Fibroblast of peridontal ligament (primary cell): Measurements from ENCODE around the gene MROH8.

Source experiments
- DNase-seq: peaks from one replicate; pipeline ENCODE4 v3.0.0-alpha.2; 2010; ENCODE audit errors: extremely low read depth

Gene MROH8

DNA sequence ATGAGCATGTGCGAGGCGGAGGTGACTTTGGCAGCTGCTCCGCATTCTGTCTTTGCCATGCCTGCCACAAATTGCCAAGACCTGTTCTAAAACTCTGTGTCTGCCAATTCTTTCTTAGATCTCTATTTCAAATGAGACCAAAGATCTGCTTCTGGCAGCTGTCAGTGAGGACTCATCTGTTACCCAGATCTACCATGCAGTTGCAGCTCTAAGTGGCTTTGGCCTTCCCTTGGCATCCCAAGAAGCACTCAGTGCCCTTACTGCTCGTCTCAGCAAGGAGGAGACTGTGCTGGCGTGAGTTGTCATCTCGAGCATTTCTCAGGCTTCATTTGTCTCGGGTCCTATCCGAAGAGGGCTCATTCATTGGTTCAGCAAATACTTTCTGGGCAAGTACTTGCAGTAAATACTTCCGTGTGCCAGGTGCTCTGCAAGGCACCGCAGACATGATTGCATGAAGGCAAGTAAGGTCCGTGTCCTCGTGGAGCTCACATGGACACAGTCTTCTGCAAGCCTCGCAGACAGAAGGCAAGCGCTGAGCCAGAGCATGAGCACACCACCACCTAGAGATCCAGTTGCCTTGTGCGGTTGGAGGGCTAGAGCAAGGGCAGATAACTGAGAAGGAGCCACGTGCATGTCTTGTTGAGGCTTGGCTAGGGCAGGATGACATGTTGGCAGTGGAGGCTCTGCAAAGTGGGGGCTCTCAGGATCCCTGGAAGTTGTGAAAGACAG is 19.7 kb upstream of the MROH8 start:
- no peak for DNase-seq

- DNase-seq: no peak
Observed at GRCh38 chr20:37194621-37195417, 15.5 kb upstream of the MROH8 start.

DNA sequence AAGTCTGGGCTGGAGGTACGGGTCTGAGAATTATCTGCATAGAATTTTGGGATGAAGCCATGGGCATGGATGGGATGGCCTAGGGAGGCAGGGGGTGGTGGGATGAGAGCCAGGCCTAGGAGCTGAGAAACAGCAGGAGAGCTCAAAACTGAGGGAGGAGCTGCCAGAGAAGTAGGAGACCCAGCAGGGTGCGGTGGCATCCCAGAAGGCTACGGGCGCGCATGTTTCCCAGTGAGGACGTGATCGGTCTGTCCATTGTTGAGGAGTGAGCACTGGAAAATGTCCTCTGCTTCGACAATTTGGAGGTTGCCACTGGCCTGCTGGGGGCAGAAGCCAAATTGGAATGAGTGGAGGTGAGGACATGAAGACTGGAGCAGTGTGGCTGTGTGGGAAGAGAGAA is 14.5 kb upstream of the MROH8 start:
- no peak for DNase-seq

DNA sequence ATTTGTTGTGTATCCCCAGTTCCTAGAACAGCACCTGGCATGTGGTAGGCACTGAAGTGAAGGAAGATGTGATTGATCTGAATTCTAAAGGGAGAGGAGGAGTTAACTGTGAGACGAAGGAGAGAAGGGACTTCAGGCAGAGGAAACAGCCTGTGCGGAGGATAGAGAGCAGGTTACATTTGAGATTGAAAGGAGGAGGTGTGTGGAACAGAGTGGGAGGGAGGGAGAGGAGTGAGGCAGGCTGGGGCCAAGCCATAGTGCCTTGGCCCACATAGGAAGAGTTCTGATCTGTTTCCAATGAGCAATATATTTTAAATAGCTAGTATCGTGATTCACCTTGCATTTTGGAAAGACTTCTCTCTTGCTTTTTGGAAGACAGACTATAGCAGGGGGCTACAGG is 13.9 kb upstream of the MROH8 start:
- DNase-seq: no peak

DNA sequence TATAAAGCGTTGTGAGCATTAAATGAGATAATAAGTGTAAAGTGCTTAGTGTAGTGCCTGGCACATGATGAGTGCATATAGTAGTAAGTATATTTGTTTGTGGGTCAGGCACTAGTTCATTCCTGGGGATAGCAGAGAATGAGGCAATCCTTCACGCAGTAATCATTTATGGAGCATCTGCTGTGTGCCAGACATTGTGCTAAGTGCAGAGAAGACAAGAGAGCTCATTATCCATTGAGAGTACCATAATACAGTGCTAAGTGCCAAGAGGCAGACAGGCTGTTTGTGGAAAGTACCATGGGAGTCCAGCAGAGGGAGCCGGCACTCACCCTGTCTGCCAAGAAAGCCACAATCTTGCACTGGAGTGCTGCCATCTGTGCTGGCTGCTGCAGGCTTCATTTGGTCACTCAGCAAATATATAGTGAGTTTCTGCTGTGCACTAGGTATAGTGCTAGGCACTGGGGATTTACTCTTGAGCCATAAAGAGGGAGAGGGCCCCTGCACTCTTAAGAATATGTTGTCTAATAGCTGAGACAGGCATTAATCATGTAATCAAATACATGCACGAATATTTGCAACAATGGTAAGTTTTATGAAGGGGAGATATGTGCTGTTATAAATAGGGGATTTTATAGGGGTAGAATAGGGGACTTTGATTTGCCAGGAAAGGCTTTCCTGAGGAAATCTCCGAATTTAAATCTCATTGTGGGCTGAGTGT is 12.9 kb upstream of the MROH8 start:
- peak; percentile 93 for DNase-seq

GRCh38 chr20:37190354-37191112 is 11.2 kb upstream of the MROH8 start:
- no peak for DNase-seq

- DNase-seq: no peak
Observed at GRCh38 chr20:37189416-37190016, 10.2 kb upstream of the MROH8 start.

GRCh38 chr20:37188787-37189186 is 9.4 kb upstream of the MROH8 start:
- no peak for DNase-seq

DNA sequence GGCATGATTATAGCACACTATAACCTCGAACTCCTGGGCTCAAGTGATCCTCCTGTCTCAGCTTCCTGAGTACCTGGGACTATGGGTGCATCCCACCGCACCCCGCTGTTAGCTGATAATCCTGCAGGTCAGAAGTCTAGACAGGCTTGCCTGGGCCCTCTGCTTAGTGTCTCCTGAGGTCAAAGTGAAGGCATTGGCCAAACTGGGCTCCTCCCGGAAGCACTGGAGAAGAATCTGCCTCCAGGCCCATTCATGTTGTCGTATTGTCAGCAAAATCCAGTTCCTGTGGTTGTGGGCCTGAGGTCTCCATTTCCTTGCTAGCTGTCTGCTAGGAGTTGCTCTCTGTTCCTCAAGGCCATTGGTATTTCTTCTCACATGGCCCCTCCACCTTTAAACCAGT is 6.3 kb upstream of the MROH8 start:
- no peak for DNase-seq

GRCh38 chr20:37179683-37180524 is 556 bp upstream of the MROH8 start:
- peak; percentile 37 for DNase-seq

GRCh38 chr20:37172836-37173235 is 6.5 kb downstream of the MROH8 start:
- no peak for DNase-seq

GRCh38 chr20:37166867-37167266 is 12.5 kb downstream of the MROH8 start:
- no peak for DNase-seq

DNA sequence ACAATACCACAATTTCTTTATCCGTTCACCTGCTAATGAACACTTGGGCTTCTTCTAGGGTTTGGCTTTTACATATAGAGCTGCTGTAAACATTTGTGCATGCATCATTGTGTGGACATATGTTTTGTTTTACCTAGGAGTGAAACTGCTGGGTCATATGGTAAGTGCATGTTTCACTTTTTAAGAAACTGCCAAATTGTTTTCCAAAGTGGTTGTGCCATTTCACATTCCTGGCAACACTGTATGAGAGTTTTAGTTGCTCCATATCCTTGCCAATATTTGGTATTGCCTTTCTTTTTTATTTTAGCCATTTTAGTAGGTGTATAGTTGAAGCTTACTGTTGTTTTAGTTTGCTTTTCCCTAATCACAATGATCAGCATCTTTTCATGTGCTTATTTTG is 14.3 kb downstream of the MROH8 start:
- DNase-seq: peak; percentile 19

GRCh38 chr20:37163832-37164554 is 15.4 kb downstream of the MROH8 start:
- DNase-seq: no peak

DNA sequence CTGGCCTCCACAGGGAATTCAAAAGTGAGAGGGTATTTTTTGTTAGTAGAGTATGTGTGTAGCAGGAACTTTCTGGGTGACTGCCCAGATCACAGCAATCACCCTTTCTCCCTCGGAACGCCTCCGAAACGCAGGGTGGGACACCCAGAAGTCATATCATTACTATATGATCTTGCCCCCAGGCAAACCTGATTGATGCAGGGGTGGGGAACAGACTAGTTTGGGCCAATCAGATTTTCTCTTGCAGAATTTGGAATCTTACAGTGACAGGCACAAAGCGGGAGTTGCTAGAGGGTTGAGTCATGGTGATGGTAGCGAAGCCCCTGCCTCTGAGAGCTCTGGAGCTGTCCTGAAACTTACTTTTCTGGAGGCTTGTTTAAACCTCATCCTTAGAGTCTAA is 16.7 kb downstream of the MROH8 start:
- no peak for DNase-seq

- no peak for DNase-seq
Observed at GRCh38 chr20:37161830-37162549, 17.4 kb downstream of the MROH8 start.

DNA sequence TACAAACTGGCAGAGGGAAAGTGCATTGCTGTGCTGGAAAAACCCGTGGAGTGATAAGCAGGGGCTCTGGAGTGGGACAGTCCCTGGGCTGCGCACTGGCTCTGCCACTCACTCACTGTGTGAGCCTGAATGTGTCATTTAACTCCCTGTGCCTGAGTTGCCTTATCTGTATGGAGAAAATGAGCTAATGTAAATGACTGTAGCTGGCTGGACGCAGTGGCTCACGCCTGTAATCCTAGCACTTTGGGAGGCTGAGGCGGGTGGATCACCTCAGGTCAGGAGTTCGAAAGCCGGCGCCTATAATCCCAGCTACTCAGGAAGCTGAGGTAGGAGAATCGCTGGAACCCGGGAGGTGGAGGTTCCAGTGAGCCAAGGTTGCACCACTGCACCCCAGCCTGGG is 18.7 kb downstream of the MROH8 start:
- no peak for DNase-seq

GRCh38 chr20:37158248-37158647 is 21.1 kb downstream of the MROH8 start:
- DNase-seq: no peak

GRCh38 chr20:37155987-37156386 is 23.4 kb downstream of the MROH8 start:
- DNase-seq: no peak
